SK-N-SH (cell line): ENCODE results near the gene SLC5A2. TPM values are rescaled to one million over a fixed set of nuclear protein-coding genes. Genes with fewer than 3 reads are reported as not detected.

ENCODE experiments used
- polyA plus RNA-seq, 3 experiments: library from polyadenylated mRNA; depleted of rRNA; stranded (reverse); fragments of >200 nt; gene quantifications; 2 replicates each; pipeline ENCODE4 v1.2.3, GENCODE V29; 2012

SLC5A2 gene
- polyA plus RNA-seq, 1 of the 3 experiments (the other 2 are of a cell fraction), result 0.31 TPM

Other genes starting within 250 kb of the SLC5A2 start
- under 0.01 and 0.02 TPM in 2 replicates for gene ITGAM, start 223.1 kb upstream of the SLC5A2 start, polyA plus RNA-seq (2012; rRNA removed)
- gene ITGAX, start 127.9 kb upstream of the SLC5A2 start, polyA plus RNA-seq (2012; rRNA removed), result 0.44 and 0.66 TPM in 2 replicates
- not detected in 2 replicates for gene ITGAD, start 89.8 kb upstream of the SLC5A2 start, polyA plus RNA-seq (2012; rRNA removed)
- not detected in 2 replicates for gene COX6A2, start 54.8 kb upstream of the SLC5A2 start, polyA plus RNA-seq (2012; rRNA removed)
- gene ZNF843, start 40.3 kb upstream of the SLC5A2 start, polyA plus RNA-seq (2012; rRNA removed), result 0.45 and 0.61 TPM in 2 replicates
- 7.0 and 8.9 TPM in 2 replicates for gene ARMC5, start 23.6 kb upstream of the SLC5A2 start, polyA plus RNA-seq (2012; rRNA removed)
- 29.7 and 30.4 TPM in 2 replicates for gene TGFB1I1, start 11.0 kb upstream of the SLC5A2 start, polyA plus RNA-seq (2012; rRNA removed)
- gene RUSF1, start 25.3 kb downstream of the SLC5A2 start, polyA plus RNA-seq (2012; rRNA removed), result 36.5 and 46.8 TPM in 2 replicates
- gene AHSP, start 44.8 kb downstream of the SLC5A2 start, polyA plus RNA-seq (2012; rRNA removed), result not detected in 2 replicates